Stimulated activated CD4-positive, alpha-beta T cell treated with anti-CD3 and anti-CD28 coated beads, Interleukin-12 subunit alpha, Interleukin-12 subunit beta, amount 100 ng/mL, for 24 hours (primary cell): ENCODE measurements around the gene APOE.

Experiments used
- DNase-seq, 2 experiments: peaks; one replicate each; pipeline ENCODE4 v3.0.0-alpha.2; 2020; ENCODE audit warnings: low read depth in 2 of 2

Gene APOE

DNA sequence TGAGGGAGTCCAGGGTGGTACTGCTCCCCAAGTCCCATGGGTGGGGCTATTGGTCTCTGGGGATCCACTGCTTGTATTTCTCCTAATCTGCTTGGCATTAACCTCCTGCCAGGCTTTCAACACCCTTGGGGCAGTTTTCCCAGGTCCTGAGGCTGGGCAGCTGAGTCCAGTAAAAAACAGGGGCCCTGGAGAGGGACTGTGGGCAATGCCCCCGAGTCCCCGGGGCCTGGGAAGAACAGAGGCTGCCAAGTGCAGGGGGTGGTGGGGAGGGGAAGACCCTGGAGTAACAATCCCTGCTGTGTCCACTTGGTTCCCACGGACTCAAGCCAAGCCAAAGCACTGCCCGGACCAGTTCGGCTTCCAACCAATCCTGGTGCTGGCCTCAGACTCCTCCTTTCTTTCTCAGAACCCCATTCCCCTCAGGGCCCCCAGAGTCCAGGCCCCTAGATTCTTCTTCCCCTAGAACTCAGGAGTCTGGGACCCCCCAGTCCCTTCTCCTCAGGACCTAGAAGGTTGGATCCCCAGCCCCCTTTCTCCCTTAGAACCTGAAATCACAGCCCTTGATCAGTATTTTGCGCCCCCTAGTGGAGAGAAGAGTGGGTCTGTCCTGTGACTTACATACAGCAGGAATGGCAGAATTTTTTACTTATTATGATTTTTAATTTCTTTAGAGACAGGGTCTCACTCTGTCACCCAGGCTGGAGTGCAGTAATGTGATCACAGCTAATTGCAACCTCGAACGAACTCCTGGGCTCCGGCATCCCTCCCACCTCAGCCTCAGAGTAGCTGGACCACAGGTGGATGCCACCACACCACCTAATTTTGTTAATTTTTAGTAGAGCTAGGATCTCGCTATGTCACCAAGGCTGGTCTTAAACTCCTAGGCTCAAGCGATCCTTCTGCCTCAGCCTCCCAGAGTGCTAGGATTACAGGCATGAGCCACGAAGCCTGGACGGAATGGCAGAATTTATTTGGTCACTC lies 45.9 kb downstream of the APOE start:
- peak; percentile 28 to 43 for DNase-seq

DNA sequence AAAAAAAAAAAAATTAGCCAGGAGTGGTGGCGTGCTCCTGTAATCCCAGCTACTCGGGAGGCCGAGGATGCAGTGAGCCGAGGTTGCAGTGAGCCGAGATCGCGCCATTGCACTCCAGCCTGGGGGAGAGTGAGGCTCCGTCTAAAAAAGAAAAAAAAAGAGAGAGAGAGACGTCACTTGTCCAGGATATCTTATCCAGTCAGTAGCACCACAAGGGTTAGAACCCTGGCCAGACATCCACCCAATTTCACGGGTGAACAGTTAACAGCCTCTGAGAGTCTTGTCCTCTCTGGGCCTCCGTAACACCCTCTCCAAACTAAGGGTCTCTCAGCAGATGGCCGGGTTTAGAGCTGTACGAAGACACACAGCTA lies 48.7 kb downstream of the APOE start:
- DNase-seq = no peak

DNA sequence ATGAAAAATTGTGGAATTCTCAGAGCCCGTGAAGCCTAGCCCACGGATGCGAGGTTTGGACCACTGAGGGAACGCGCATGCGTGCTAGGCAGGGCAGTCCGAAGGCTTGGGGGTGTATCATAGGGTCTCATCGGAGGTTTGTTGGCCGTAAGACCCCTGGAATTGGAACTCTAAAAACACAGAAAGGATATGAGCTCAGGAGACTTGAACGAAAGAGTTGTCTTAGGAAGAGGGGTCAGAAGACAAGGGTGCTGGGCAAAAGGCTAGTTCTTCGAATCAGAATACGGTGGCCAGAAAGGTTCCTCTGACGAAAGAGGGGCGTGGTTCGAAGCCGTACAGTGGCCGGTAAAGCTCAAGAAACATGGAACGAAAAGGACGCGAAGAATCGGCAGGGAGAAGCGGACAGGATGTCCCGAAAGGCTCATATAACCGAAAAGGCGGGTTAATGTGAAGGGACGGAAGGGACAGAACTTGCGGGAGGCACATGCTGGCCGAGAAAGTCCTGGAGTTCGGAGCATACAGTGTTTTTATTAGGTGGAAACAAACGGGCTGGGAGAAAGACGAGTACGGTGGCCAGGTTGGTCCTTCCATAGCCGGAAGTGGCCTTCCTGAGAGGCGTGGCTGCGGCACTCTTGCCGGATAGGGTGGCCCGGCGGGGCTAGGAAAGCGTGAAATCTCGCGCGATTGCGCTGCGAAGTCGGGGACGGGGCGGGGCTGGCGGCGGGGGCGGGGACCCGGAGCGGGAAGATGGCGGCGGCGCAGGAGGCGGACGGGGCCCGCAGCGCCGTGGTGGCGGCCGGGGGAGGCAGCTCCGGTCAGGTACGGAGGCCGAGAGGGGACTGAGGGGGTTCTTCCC lies 49.3 kb downstream of the APOE start, which contains the start of gene CLPTM1:
Gene CLPTM1, plus strand, starts transcription at position 732 of the 856 bp plus-strand sequence. Its CDS starts 16 bp downstream, at position 748.
- DNase-seq = peak; percentile 92 to 97

DNA sequence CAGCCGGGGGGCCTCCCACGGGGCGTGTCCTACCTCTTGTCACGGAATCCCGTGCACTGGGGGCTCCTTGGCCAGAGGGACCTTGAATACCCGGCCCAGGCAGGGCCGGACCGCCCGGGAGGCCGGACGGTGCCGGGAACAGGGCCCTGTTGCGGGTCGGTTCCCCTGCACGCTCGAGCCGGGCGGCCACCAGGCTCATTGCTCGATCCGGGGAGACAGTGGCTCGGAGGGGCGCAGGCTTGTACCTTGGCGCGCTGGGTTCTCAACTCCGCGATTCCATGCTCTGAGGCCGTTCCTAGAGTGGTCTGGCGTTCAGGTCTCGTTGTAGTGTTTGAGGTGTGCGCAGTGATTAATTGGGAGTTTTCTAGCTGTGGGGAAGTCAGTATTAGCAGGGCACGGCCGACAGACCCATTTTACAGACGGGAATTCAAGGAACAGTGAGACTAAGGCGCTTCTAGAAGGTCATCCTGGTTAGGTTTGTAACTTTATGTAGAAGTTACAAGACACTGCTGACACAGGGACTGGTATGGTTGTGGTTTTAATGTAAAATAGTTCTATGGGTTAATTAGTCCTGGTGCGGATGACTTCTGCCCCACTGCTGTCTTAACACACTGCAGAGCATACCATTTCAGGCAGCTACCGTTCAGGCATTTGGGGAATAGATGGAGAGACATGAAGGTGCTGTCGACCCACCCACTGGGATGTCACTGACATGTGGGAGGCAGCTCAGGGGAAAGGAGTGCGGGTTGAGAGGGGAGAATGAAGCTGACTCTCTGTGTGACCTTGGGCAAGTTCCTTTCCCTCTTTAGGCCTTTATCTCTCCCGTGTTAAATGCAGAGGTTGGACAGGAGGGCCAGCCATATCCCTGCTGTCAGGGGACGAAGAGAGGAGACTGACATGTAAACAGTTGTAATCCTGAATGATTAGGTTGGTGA lies 50.2 kb downstream of the APOE start:
- no peak for DNase-seq

DNA sequence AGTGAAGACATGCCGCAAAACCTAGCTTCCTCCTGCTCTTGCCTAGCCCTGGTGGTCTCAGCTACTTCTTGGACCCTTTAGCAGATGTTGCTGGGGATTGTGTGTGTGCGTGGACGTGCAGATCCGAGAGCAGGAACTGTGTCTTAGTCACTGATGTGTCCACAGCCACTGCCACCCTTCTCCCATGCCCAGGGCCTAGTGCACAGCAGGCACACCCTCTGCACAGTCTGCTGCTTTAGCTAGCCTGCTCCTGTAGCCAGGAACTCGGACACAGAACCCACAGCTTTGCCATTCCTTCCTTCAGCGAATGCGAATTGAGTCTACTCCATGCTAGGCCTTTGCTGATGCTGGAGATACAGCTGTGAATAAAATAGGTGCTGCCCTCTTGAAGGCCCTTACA lies 51.9 kb downstream of the APOE start:
- no peak for DNase-seq

DNA sequence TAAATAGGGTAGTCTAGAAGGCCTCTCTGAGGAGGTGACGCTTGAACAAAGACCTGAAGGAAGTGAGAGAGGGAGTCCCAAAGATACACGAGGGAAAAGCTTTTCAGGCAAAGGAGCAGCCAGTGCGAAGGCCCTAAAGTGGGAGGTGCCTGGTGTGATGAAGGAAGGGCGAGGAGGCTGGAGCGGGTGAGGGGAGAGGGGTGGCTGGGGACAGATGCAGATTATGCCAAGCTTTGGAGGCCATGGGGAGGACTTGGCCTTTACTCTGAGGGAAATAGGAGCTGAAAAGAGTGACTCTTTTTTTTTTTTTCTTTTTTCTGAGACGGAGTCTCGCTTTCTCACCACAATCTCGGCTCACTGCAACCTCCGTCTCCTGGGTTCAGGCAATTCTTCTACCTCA lies 52.5 kb downstream of the APOE start:
- no peak for DNase-seq
